H9 (cell line): ENCODE measurements around the gene CFAP43. TPM values are rescaled to one million over a fixed set of nuclear protein-coding genes. Genes with fewer than 3 reads are reported as not detected.

ENCODE experiments used
- DNase-seq: peaks from one replicate; pipeline ENCODE4 v3.0.0-alpha.2; 2017
- H2AFZ ChIP-seq: one replicate; pipeline ENCODE4 v1.6.1; 2013; ENCODE audit warnings: mild to moderate bottlenecking, low read length, control low read depth, moderate library complexity
- H2AK5ac ChIP-seq: 2 replicates; pipeline ENCODE4 v1.6.1; 2013; ENCODE audit warnings: low read length, control low read depth, mixed read lengths; ENCODE audit not compliant: insufficient read length
- H2BK120ac ChIP-seq: one replicate; pipeline ENCODE4 v1.6.1; 2013; ENCODE audit warnings: low read depth, mild to moderate bottlenecking, low read length, control low read depth, inconsistent platforms; ENCODE audit not compliant: poor library complexity, severe bottlenecking
- H2BK12ac ChIP-seq: 2 replicates; pipeline ENCODE4 v1.6.1; 2013; ENCODE audit warnings: low read length, control low read depth, mixed read lengths, low read depth; ENCODE audit not compliant: insufficient read length
- H2BK15ac ChIP-seq: 2 replicates; pipeline ENCODE4 v1.6.1; 2013; ENCODE audit warnings: low read depth, low read length, control low read depth
- H2BK20ac ChIP-seq: one replicate; pipeline ENCODE4 v1.6.1; 2013; ENCODE audit warnings: low read depth, mild to moderate bottlenecking, low read length, control low read depth, inconsistent platforms; ENCODE audit not compliant: poor library complexity, severe bottlenecking
- H2BK5ac ChIP-seq: 2 replicates; pipeline ENCODE4 v1.6.1; 2013; ENCODE audit warnings: low read length, control low read depth, mixed read lengths; ENCODE audit not compliant: insufficient read length
- H3K14ac ChIP-seq: 2 replicates; pipeline ENCODE4 v1.6.1; 2013; ENCODE audit warnings: low read length, control low read depth; ENCODE audit not compliant: insufficient read depth
- H3K18ac ChIP-seq: 2 replicates; pipeline ENCODE4 v1.6.1; 2013; ENCODE audit warnings: low read depth, mild to moderate bottlenecking, mixed read lengths, low read length, control low read depth; ENCODE audit not compliant: insufficient read length
- H3K23ac ChIP-seq: 2 replicates; pipeline ENCODE4 v1.6.1; 2013; ENCODE audit warnings: low read length, control low read depth, mixed read lengths, low read depth; ENCODE audit not compliant: insufficient read length
- H3K23me2 ChIP-seq: 2 replicates; pipeline ENCODE4 v1.6.1; 2013; ENCODE audit warnings: low read depth, mild to moderate bottlenecking, mixed read lengths, low read length, control low read depth; ENCODE audit not compliant: insufficient read length, poor library complexity, severe bottlenecking
- H3K27ac ChIP-seq: 2 replicates; pipeline ENCODE4 v1.5.1; 2013; ENCODE audit warnings: low read length, control low read depth, mixed read lengths, low read depth; ENCODE audit not compliant: insufficient read length
- H3K27me3 ChIP-seq: 2 replicates; pipeline ENCODE4 v1.6.1; 2013; ENCODE audit warnings: low read length, control low read depth, inconsistent platforms; ENCODE audit not compliant: insufficient read depth
- H3K4ac ChIP-seq: 2 replicates; pipeline ENCODE4 v1.6.1; 2013; ENCODE audit warnings: low read depth, mild to moderate bottlenecking, control low read depth, inconsistent platforms, low read length, moderate library complexity
- H3K4me1 ChIP-seq: 2 replicates; pipeline ENCODE4 v1.6.1; 2013; ENCODE audit warnings: low read length, control low read depth, inconsistent platforms; ENCODE audit not compliant: insufficient read depth
- H3K4me2 ChIP-seq: 2 replicates; pipeline ENCODE4 v1.6.1; 2013; ENCODE audit warnings: low read length, control low read depth, mixed read lengths; ENCODE audit not compliant: insufficient read length, insufficient read depth
- H3K56ac ChIP-seq: 2 replicates; pipeline ENCODE4 v1.6.1; 2013; ENCODE audit warnings: low read depth, mild to moderate bottlenecking, mixed read lengths, low read length, control low read depth; ENCODE audit not compliant: insufficient read length
- H3K79me1 ChIP-seq: 2 replicates; pipeline ENCODE4 v1.6.1; 2013; ENCODE audit warnings: low read depth, mild to moderate bottlenecking, moderate library complexity, low read length, control low read depth, inconsistent platforms; ENCODE audit not compliant: insufficient read depth, poor library complexity, severe bottlenecking
- H3K79me2 ChIP-seq: 2 replicates; pipeline ENCODE4 v1.6.1; 2013; ENCODE audit warnings: low read length, control low read depth, inconsistent platforms; ENCODE audit not compliant: insufficient read depth
- H3K9ac ChIP-seq: 2 replicates; pipeline ENCODE4 v1.6.1; 2013; ENCODE audit warnings: low read length, control low read depth, mixed read lengths; ENCODE audit not compliant: insufficient read length; ENCODE audit errors: extremely low read depth
- H3K9me3 ChIP-seq: one replicate; pipeline ENCODE4 v1.6.1; 2013; ENCODE audit warnings: low read depth, low read length, inconsistent platforms; ENCODE audit not compliant: control insufficient read depth
- H3T11ph ChIP-seq: one replicate; pipeline ENCODE4 v1.6.1; 2013; ENCODE audit warnings: mild to moderate bottlenecking, low read length, control low read depth, inconsistent platforms
- H4K20me1 ChIP-seq: one replicate; pipeline ENCODE4 v1.6.1; 2013; ENCODE audit not compliant: control insufficient read depth, insufficient read length, insufficient read depth
- H4K5ac ChIP-seq: 2 replicates; pipeline ENCODE4 v1.6.1; 2013; ENCODE audit warnings: low read depth, mild to moderate bottlenecking, mixed read lengths, low read length, control low read depth; ENCODE audit not compliant: insufficient read length
- H4K8ac ChIP-seq: replicated peaks from 2 replicates; pipeline ENCODE4 v1.6.1; 2013; ENCODE audit warnings: low read length, control low read depth, mixed read lengths, low read depth; ENCODE audit not compliant: insufficient read length
- H4K91ac ChIP-seq: 2 replicates; pipeline ENCODE4 v1.6.1; 2013; ENCODE audit warnings: low read depth, mild to moderate bottlenecking, moderate library complexity, mixed read lengths, low read length, control low read depth; ENCODE audit not compliant: insufficient read length
- H3K27ac Mint-ChIP-seq, 3 experiments: 2 replicates in 2 of 3; 3 replicates in 1 of 3; pipeline ENCODE4 v1.8.0; 2020 to 2021; ENCODE audit warnings: mixed read lengths in 3 of 3, mild to moderate bottlenecking in 1 of 3, moderate library complexity in 1 of 3
- H3K27me3 Mint-ChIP-seq: 2 replicates; pipeline ENCODE4 v1.8.0; 2021; ENCODE audit warnings: low read depth, mild to moderate bottlenecking, moderate library complexity, mixed read lengths
- H3K36me3 Mint-ChIP-seq, 3 experiments: 2 replicates in 2 of 3; 3 replicates in 1 of 3; pipeline ENCODE4 v1.8.0; 2020 to 2021; ENCODE audit warnings: low read depth in 3 of 3, mixed read lengths in 3 of 3; ENCODE audit not compliant: insufficient read depth in 1 of 3
- H3K4me1 Mint-ChIP-seq, 2 experiments: 2 replicates each; pipeline ENCODE4 v1.8.0; 2020; ENCODE audit warnings: mixed read lengths in 2 of 2
- H3K4me3 Mint-ChIP-seq, 2 experiments: 2 replicates in 1 of 2; 3 replicates in 1 of 2; pipeline ENCODE4 v1.8.0; 2020 to 2021; ENCODE audit warnings: mild to moderate bottlenecking in 2 of 2, mixed read lengths in 2 of 2, moderate library complexity in 1 of 2
- H3K9me3 Mint-ChIP-seq, 2 experiments: 2 replicates in 1 of 2; 3 replicates in 1 of 2; pipeline ENCODE4 v1.8.0; 2020; ENCODE audit warnings: mild to moderate bottlenecking in 2 of 2, mixed read lengths in 2 of 2, moderate library complexity in 1 of 2
- total RNA-seq: library from RNA; stranded (reverse); gene quantifications from 2 replicates; pipeline ENCODE4 v1.2.1, GENCODE V29; 2021
- TF ChIP-seq, protein P1 (sequence below): fragments of 200-600 bp; sonication (generic); conservative IDR thresholded peaks from 3 replicates; pipeline ENCODE4 v1.8.0; 2021; ENCODE audit warnings: antibody characterized with exemption, mild to moderate bottlenecking

Gene CFAP43
- total RNA-seq, 1 experiment from 2014 or later: 0.26 TPM

DNA sequence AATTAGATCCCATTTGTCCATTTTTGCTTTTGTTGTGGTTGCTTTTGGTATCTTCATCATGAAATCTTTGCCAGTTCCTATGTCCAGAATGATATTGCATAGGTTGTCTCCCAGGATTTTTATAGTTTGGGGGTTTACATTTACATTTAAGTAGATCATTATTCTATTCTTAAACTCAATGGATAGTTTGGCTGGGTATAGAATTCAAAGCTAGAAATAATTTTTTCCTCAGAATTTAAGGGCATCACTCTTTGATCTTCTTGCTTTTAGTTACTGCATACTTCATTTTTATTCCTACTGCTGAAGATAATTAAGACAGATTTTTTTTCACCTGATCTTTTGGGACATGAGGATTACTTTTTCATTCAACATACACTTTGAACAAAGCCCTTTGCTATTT lies 80.4 kb downstream of the CFAP43 start:
- Histone ChIP-seq H2BK120ac (no peak overlapping the region), H2AK5ac (no peak overlapping the region), H3K27ac (no peak overlapping the region), H2AFZ (no peak overlapping the region), H3K23me2 (no peaks in the 10 kb centered on the region), H3K18ac (no peak overlapping the region), H3T11ph (no peak overlapping the region), H3K79me2 (no peaks in the 10 kb centered on the region), H2BK5ac (no peak overlapping the region), H3K4ac (no peak overlapping the region), H3K4me2 (no peak overlapping the region), H3K79me1 (no peaks in the 10 kb centered on the region), H4K8ac (no peak overlapping the region), H3K14ac (no peak overlapping the region), H4K91ac (no peak overlapping the region), H3K56ac (no peak overlapping the region), H2BK15ac (no peak overlapping the region), H3K23ac (no peak overlapping the region), H3K9ac (no peak overlapping the region), H2BK12ac (no peak overlapping the region), H2BK20ac (no peak overlapping the region), H4K5ac (no peak overlapping the region), H4K20me1 (no peaks in the 10 kb centered on the region), H3K4me1 (peaks cover 7% of the 10 kb centered on the region), H3K27me3 (no peaks in the 10 kb centered on the region; the same call in 1 of the 2 replicates), H3K9me3 (no peaks in the 10 kb centered on the region)
- H3K4me1 Mint-ChIP-seq: peaks cover 23 to 28% of the 10 kb centered on the region in 2 experiments
- H3K27ac Mint-ChIP-seq: no peak overlapping the region
- H3K9me3 Mint-ChIP-seq: peaks cover 14 to 15% of the 10 kb centered on the region in 2 experiments
- peaks cover 5 to 10% (median 9%) of the 10 kb centered on the region in 3 experiments; a peak in 6 of 7 replicates for H3K36me3 Mint-ChIP-seq
- DNase-seq: no peak
- H3K27me3 Mint-ChIP-seq: no peaks in the 10 kb centered on the region; the same call in 1 of the 2 replicates
- TF ChIP-seq, protein P1, sequence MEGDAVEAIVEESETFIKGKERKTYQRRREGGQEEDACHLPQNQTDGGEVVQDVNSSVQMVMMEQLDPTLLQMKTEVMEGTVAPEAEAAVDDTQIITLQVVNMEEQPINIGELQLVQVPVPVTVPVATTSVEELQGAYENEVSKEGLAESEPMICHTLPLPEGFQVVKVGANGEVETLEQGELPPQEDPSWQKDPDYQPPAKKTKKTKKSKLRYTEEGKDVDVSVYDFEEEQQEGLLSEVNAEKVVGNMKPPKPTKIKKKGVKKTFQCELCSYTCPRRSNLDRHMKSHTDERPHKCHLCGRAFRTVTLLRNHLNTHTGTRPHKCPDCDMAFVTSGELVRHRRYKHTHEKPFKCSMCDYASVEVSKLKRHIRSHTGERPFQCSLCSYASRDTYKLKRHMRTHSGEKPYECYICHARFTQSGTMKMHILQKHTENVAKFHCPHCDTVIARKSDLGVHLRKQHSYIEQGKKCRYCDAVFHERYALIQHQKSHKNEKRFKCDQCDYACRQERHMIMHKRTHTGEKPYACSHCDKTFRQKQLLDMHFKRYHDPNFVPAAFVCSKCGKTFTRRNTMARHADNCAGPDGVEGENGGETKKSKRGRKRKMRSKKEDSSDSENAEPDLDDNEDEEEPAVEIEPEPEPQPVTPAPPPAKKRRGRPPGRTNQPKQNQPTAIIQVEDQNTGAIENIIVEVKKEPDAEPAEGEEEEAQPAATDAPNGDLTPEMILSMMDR: no peak
- H3K4me3 Mint-ChIP-seq: no peak overlapping the region
